GM12801 (cell line): ENCODE data around the gene SYCE1L.

Source experiments
- CTCF ChIP-seq: IDR thresholded peaks from one replicate; pipeline ENCODE4 v1.5.1; 2011; ENCODE audit warnings: control low read depth; ENCODE audit not compliant: insufficient read length; ENCODE audit errors: extremely low read depth

Gene SYCE1L

GRCh38 chr16:77199211-77199610 lies at the start of gene SYCE1L:
Gene SYCE1L, plus strand, starts transcription at chr16:77199408. Its CDS starts 44 bp downstream, at chr16:77199452.
- no peak for TF ChIP-seq CTCF

- no peak for TF ChIP-seq CTCF
Measured at GRCh38 chr16:77157346-77158058, 41.7 kb upstream of the SYCE1L start.

- no peak for TF ChIP-seq CTCF
Measured at GRCh38 chr16:77158293-77158692, 40.9 kb upstream of the SYCE1L start.

- TF ChIP-seq CTCF, result no peak
Measured at GRCh38 chr16:77165006-77165405, 34.2 kb upstream of the SYCE1L start.

GRCh38 chr16:77166726-77167125 lies 32.5 kb upstream of the SYCE1L start:
- TF ChIP-seq CTCF, result no peak

- no peak for TF ChIP-seq CTCF
Measured at GRCh38 chr16:77168901-77169300, 30.3 kb upstream of the SYCE1L start.

GRCh38 chr16:77169650-77170236 lies 29.5 kb upstream of the SYCE1L start:
- no peak for TF ChIP-seq CTCF
